CD4-positive, alpha-beta T cell treated with Interleukin-15 for 1 hour (primary cell): Measurements from ENCODE around the gene MATR3.

Source experiments
- DNase-seq: peaks from one replicate; pipeline ENCODE4 v3.0.0-alpha.2; 2020

The MATR3 gene

GRCh38 chr5:139273572-139274289 lies 19.8 kb upstream of the MATR3 start:
- peak; percentile 87 for DNase-seq

DNA sequence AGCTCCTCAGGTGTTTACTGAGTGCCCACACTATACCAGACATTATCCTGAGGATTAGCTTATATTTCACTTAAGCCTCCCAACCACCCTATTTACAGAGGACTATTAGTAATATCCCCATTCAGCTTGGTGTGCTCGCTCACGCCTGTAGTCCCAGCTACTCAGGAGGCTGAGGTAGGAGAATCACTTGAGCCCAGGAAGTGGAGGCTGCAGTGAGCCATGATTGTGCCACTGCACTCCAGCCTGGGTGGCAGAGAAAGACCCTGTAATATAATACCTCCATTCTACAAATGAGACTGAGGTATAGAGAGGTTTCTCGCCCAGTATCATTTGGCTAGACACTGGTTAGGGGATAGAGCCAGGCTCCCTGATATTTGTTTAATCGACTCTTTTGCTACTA lies 18.0 kb upstream of the MATR3 start:
- no peak for DNase-seq

DNA sequence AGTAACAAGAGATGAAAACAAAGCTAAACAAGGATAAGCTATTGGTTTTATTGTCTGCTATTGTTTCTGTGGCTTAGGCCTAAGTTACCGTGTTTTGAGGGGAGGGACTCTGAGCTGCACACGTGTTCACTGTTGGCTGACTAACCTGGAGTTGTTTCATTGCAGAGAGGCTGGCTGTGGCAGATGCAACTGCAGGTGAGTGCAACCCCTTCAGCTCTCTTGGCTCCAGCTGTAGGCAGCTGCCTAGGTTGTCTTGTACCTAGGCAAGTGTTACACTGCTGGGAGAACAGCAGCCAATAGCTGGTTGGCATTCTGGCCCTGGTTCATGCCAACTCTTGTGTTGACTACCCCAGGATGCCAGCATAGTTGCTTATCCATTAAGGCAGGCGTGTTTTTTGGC lies 17.6 kb upstream of the MATR3 start:
- no peak for DNase-seq

DNA sequence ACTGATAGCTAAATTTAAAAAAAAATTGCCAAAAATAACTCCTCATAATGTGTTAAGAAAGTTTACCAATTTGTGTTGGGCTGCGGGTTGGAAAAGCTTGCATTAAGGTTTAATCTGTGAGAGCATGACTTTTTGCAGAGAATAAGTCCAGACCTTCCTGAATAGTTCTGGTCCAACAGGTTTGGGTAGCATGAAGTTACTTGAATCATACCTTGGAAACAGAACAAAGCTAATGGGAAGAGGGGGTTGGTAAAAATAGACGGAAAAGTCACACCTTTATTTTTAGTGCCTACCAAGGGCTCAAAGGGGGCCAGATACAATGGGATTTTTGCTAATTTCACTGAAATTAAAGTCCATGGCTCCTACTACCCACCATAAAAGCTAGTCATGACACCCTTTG lies 17.1 kb upstream of the MATR3 start:
- DNase-seq, result no peak

GRCh38 chr5:139277171-139277570 lies 16.4 kb upstream of the MATR3 start:
- no peak for DNase-seq

GRCh38 chr5:139278540-139279274 lies 14.8 kb upstream of the MATR3 start:
- DNase-seq, result no peak

GRCh38 chr5:139282197-139282557 lies 11.4 kb upstream of the MATR3 start:
- DNase-seq, result no peak

- no peak for DNase-seq
These were observed 10.0 kb upstream of the MATR3 start for GRCh38 chr5:139283252-139284166.

- DNase-seq, result no peak
These were observed 9.2 kb upstream of the MATR3 start for GRCh38 chr5:139284295-139284694.

DNA sequence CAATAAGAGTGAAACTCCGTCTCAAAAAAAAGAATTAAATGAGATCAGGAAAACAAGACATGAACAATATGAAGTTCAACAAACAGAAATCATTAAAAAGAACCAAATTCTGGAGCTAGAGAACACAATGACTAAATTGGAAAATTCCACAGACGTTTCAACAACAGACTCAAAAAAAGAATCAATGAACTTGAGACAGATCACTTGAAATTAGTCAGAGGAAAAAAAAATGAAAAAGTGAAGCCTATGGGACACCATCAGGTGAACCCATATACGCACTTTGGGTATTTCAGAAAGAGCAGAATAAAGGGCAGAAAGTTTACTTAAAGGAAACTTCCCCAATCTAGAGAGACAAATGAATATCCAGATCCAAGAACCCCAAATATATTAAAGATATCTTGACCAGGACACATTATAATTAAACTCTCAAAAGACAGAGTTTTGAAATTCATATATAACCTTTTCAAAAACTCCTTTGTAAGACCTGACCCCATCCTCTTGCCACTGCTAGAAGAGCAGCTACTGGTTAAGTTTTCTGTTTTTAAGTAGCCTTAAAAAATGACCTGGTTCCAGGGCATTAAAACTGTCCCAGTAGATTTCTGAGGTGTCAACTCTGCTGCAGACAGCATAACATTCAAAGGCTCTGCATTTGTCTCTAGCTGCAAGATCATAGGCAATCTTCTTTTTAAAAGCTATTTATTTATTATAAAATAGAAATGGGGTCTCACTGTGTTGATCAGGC lies 7.7 kb upstream of the MATR3 start:
- no peak for DNase-seq

- DNase-seq, result no peak
These were observed 5.5 kb upstream of the MATR3 start for GRCh38 chr5:139287890-139288635.

GRCh38 chr5:139291051-139291450 lies 2.5 kb upstream of the MATR3 start:
- DNase-seq, result no peak

GRCh38 chr5:139293202-139293506 lies 386 bp upstream of the MATR3 start:
- DNase-seq, result no peak

GRCh38 chr5:139294374-139295165 lies 1.0 kb downstream of the MATR3 start:
- peak; percentile 48 for DNase-seq

GRCh38 chr5:139295346-139296057 lies 2.0 kb downstream of the MATR3 start:
- no peak for DNase-seq

DNA sequence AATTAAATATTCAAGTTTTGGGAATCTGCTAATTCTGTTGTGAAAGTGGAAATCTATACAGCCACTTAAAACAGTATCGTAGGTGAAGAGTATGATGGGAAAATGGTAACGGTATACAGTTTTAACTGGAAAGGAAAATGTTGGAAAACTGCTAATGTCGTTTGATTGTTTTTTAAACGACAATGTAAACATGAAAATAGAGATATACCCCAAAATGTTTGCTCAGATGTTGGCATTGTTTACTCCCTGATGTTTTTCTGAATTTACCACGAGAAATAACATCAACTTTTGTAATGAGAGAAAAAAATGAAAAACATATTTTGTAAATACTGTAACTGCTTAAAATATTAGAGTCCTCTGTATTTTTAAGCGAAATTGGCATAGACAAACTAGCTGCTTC lies 2.7 kb downstream of the MATR3 start:
- no peak for DNase-seq

DNA sequence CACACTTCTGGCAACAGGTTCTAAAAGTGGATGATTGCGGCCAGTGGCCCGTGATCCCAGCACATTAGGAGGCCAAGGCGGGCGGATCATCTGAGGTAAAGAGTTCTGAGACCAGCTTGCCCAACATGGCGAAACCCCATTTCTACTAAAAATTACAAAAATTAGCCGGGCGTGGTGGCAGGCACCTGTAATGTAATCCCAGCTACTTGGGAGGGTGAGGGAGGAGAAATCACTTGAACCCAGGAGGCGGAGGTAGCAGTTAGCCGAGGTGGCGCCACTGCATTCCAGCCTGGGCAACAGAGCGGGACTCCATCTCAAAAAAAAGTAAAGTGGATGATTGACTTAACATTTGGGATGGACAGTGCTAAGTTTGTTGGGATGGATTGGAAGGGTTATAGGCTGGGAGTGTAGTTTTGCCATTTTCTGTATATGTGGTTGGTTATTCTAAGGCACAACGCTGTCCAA lies 3.4 kb downstream of the MATR3 start:
- DNase-seq, result no peak

DNA sequence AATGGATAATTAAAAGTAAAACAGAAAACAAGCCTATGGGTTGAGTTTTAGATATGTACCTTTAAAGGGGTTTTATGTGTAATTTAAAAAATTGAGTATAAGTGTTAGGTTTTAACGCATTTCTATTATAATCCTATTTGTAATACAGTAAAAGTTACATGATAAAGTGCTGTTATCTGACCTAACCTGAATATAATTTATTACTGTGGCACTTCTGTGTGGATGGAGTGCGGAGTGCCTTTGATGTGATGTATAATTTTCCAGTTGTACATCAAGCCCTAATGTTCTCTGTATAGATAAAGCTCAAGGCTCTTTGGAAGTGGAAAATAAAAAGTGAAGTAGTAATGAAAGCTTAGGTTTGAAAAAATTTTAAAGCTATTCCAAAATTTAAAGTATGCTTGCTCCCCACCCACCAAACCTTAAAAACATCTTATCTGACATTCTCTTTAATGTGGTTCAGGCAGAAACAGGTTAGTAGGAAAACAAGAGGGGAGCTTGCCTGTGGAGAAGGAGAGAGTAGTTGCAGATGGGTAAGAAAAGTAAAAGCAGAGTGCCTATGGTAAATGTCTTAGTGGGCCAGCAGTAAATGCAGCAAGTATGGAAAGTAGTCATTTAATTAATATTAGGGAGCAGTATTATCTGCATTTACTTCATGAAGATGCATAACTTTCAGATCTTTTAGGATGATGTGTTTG lies 4.0 kb downstream of the MATR3 start:
- no peak for DNase-seq

DNA sequence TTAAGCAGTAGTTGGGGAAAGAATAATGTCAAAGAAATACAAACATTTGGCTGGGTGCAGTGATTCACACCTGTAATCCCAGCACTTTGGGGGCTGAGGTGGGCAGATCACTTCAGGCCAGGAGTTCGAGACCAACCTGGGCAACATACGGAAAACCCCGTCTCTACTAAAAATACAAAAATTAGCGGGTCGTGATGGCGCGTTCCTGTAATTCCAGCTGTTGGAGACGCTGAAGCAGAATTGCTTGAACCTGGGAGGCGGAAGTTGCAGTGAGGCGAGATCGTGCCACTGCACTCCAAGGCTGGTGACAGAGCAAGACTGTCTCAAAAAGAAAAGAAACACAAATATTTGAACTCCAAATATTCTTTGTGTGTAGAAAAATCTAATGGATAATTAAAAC lies 4.7 kb downstream of the MATR3 start:
- no peak for DNase-seq

DNA sequence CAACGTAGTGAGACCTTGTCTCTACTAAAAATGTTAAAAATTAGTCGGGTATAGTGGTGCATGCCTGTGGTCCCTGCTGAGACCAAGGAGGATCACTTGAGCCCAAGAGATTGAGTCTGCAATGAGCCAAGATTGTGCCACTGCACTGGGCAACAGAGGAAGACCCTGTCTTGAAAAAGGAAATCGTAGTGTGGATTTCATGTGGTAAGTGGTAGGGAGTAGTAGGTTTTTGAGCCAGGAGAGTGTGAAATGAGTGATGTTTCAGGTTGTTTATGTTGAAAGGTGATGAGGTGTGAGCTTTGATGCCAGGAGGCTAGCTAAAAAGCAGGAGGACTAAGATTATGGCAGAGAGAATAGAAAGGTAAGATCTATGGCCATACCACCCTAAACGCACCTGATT lies 5.9 kb downstream of the MATR3 start:
- DNase-seq, result no peak
